IPS DF 6.9 (cell line): ENCODE measurements around the gene FLYWCH2.
"Not testable (repeated sequence)": the region's sequence is repeated elsewhere in the genome, so short reads cannot be mapped to it uniquely, and the experiment has no call there.

Experiments
- DNase-seq: peaks from one replicate; pipeline ENCODE4 v3.0.0-alpha.2; 2013; ENCODE audit warnings: low read depth, low spot score
- H3K27ac ChIP-seq: one replicate; pipeline ENCODE4 v1.5.1; 2013; ENCODE audit warnings: low read length, control low read depth
- H3K27me3 ChIP-seq: 2 replicates; pipeline ENCODE4 v1.6.1; 2013; ENCODE audit warnings: mild to moderate bottlenecking, low read length; ENCODE audit not compliant: control insufficient read depth, insufficient read depth
- H3K36me3 ChIP-seq: 2 replicates; pipeline ENCODE4 v1.6.1; 2013; ENCODE audit warnings: low read length; ENCODE audit not compliant: control insufficient read depth, insufficient read depth
- H3K4me1 ChIP-seq: 2 replicates; pipeline ENCODE4 v1.6.1; 2013; ENCODE audit warnings: low read length; ENCODE audit not compliant: control insufficient read depth, insufficient read depth
- H3K4me3 ChIP-seq: 2 replicates; pipeline ENCODE4 v1.5.1; 2013; ENCODE audit warnings: mild to moderate bottlenecking, low read length
- H3K9me3 ChIP-seq: 2 replicates; pipeline ENCODE4 v1.6.1; 2013; ENCODE audit warnings: low read length, inconsistent platforms; ENCODE audit not compliant: control insufficient read depth, insufficient read depth
- WGBS: extraction: QIAGEN DNeasy Blood & Tissue Kit; methylation state at CpG from one replicate; pipeline ENCODE4 v1.1.7; 2013; ENCODE audit warnings: mixed read lengths, missing lambda C conversion rate; ENCODE audit not compliant: insufficient read length, insufficient coverage; 5-methylcytosine and 5-hydroxymethylcytosine counted together

Gene FLYWCH2

DNA sequence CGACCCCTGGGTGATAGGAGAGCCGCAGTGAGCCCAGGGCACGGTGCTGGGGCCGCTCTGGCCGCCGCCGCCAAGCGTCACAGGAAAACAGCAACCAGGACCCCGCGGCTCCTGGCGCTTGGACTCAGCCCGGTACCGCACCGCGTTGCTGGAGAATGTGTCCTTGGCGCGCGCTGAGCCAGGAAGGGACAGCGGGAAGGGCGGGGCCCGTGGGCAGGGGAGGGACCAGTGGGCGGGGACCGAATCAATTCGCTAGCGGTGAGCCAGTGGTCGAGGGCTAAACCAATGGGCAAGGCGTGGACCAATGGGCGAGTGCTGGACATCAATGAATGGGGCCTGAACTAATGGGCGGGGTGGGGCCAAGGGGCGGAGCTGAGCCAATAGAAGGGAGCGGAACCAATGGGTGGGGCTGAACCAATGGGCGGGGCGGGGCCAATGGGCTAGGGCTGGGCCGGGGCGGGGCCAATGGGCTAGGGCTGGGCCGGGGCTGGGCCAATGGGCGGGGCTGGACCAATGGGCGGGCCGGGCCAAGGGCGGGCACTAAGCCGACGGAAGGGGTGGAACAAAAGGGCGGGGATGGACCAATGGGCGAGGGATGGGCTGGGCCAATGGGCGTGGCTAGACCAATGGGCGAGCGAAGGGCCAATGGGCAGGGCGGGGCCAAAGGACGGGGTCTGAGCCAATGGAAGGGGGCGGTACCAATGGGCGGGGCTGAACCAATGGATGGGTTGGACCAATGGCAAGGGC is 22.4 kb downstream of the FLYWCH2 start:
- Histone ChIP-seq H3K4me3 (peak overlapping the region; percentile 30; the same call in 1 of the 2 replicates), H3K27me3 (no peaks in the 10 kb centered on the region), H3K4me1 (no peaks in the 10 kb centered on the region), H3K36me3 (no peaks in the 10 kb centered on the region), H3K27ac (no peak overlapping the region), H3K9me3 (no peaks in the 10 kb centered on the region)
- DNase-seq = peak; percentile 96
- no CpG with 5 or more reads among the region's 51 CpGs for WGBS

DNA sequence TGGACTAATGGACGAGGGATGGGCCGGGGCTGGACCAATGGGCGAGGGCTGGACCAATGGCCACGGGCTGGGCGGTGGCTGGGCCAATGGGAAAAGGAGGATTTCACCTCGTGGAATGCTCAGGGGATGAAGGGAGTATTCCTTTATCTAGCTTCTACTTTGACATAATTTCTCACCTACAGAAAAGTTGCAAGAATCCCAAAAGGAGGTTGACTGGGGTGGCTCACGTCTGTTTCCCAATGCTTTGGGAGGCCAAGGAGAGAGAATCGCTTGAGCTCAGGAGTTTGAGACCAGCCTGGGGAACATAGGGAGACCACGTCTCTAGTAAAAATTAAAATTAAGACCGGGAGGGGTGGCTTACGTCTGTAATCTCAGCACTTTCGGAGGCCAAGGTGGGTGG is 23.0 kb downstream of the FLYWCH2 start:
- no CpG with 5 or more reads among the region's 12 CpGs for WGBS
- no peaks in the 10 kb centered on the region for H3K9me3 ChIP-seq
- H3K27ac ChIP-seq = no peak overlapping the region
- no peak overlapping the region for H3K4me3 ChIP-seq
- no peaks in the 10 kb centered on the region for H3K4me1 ChIP-seq
- no peaks in the 10 kb centered on the region for H3K36me3 ChIP-seq
- DNase-seq = no peak
- no peaks in the 10 kb centered on the region for H3K27me3 ChIP-seq

DNA sequence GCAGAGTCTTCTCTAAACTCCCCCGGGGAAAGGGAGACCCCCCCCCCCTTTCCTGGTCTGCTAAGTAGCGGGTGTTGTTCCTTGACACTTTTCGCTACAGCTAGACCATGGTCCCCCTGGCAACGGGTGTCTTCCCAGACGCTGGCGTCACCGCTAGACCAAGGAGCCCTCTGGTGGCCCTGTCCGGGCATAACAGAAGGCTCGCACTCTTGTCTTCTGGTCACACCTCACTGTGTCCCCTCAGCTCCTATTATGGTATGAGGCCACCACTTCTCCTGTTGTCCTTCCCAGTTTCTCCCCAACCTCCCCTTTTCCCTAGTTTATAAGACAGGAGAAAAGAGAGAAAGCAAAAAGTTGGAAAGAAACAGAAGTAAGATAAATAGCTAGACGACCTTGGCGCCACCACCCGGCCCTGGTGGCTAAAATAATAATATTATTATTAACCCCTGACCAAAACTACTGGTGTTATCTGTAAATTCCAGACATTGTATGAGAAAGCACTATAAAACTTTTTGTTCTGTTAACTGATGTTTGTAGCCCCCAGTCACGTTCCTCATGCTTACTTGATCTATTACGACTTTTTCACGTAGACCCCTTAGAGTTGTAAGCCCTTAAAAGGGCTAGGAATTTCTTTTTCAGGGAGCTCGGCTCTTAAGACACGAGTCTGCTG is 24.2 kb downstream of the FLYWCH2 start:
- H3K4me3 ChIP-seq, H3K27me3 ChIP-seq, H3K27ac ChIP-seq, H3K36me3 ChIP-seq, H3K4me1 ChIP-seq, DNase-seq, H3K9me3 ChIP-seq: not testable (repeated sequence)
- no CpG with 5 or more reads among the region's 17 CpGs for WGBS

DNA sequence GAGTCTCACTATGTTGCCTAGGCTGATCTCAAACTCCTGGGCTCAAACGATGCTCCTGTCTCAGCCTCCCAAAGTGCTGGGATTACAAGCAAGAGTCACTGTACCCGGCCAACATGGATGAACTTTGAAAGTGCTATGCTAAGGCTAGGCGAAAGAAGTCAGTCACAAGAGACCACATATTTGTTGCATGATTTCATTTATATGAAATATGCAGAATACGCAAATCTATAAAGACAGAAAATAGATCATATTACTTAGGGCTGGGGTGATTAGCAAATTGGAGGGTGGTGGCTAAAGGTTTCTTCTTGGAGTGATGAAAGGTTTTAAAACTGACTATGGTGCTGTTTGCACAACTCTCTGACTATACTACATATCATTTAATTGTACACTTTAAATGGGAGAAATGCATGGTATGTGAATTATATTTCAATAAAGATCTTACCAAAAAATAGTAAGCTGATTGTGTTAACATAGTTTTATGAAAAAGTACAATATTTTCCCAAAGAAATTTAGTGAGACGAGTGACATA is 27.5 kb downstream of the FLYWCH2 start:
- Histone ChIP-seq H3K27ac (no peak overlapping the region), H3K27me3 (no peaks in the 10 kb centered on the region), H3K9me3 (no peaks in the 10 kb centered on the region), H3K4me3 (no peak overlapping the region), H3K4me1 (no peaks in the 10 kb centered on the region), H3K36me3 (no peaks in the 10 kb centered on the region)
- DNase-seq = no peak
- WGBS = no CpG with 5 or more reads among the region's 5 CpGs

DNA sequence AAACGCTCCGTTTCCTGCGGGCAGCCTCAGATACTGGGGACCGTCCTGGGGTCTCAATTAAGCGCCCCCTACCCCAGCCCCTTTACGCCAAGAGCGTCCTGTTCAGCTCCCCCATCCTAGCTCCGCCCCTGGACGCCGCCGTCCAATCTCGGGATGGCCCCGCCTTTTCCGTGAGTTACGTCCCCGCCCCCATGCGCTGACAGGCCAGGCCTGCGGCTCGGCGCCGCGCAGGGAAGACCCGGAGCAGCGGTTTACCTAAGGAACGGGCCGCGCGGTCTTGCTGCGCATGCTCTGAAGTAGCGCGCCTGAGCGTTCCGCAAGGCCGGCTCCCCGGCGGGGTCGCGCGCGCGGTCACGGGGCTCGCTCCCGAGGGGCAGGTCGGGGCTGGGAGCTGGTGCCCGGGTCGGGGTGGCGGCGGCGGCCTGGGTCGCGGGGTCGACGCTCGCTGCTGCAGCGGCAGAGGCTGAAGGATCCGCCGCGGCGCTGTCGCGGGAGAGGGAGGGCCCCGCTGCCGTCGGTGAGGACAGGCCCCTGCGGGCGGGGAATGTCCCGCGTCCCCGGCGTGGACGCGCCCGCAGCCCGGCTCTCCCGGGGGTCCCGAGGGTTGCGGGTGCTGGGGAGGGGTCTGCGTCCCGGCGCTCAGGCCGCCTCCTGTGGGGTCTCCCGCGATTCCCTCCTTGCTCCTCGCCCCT is 28.8 kb downstream of the FLYWCH2 start, which contains the start of gene FLYWCH1:
FLYWCH1 (plus strand) TSS at position 294 of the 692 bp plus-strand sequence. CDS start 17,755 bp downstream, outside the sequence.
- Histone ChIP-seq H3K27ac (no peak within 1 kb of the TSS), H3K9me3 (no peaks in the 10 kb centered on the region), H3K4me3 (peak within 1 kb of the TSS; percentile 60; the same call in 1 of the 2 replicates), H3K27me3 (no peaks in the 10 kb centered on the region), H3K36me3 (no peaks in the 10 kb centered on the region), H3K4me1 (no peaks in the 10 kb centered on the region)
- no CpG with 5 or more reads among the region's 85 CpGs for WGBS
- DNase-seq = peak; percentile 97

DNA sequence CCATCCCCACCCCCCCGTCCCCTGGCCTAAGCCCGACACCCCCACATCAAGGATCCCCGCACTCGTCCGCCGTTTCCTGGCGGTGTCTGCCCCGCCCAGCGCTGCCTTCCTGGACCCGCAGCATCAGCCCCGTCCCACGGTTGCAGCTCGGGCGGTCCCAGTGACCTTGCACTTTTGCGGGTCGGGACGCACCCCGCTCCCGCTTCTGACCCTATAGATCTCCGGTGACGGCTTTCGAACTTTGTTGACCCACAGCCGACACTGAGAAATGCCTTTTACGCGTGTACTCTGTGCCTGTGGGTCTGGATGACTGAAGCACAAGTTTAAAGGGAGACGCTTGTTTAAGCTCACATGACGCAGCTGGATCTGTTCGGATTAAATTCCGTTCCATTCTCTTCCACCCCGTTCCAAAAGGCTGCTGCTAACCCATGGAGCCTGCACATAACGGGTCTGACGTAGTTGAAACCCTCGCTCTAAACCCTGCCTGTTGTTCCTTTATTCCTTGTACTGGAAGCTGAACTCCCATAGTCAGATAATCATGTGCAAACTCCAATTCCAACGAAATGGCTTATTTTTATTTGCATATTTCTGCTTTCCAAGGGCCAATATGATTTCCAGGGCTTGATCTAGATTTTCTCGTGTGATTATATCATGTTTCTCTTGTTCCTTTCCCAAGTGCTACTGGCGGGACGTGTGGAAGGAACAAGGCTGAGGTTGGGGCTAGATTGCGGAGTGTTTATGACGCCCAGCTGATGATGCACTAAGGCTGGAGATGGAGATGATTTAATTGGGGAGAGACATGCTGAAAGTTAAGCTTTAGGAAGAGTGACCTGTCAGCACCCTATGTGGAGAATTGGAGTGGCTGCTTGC is 29.6 kb downstream of the FLYWCH2 start:
- no peaks in the 10 kb centered on the region for H3K4me1 ChIP-seq
- H3K9me3 ChIP-seq = no peaks in the 10 kb centered on the region
- no peak for DNase-seq
- no CpG with 5 or more reads among the region's 39 CpGs for WGBS
- H3K27ac ChIP-seq = no peak overlapping the region
- H3K27me3 ChIP-seq = no peaks in the 10 kb centered on the region
- H3K36me3 ChIP-seq = no peaks in the 10 kb centered on the region
- peak overlapping the region; percentile 60; the same call in 1 of the 2 replicates for H3K4me3 ChIP-seq

DNA sequence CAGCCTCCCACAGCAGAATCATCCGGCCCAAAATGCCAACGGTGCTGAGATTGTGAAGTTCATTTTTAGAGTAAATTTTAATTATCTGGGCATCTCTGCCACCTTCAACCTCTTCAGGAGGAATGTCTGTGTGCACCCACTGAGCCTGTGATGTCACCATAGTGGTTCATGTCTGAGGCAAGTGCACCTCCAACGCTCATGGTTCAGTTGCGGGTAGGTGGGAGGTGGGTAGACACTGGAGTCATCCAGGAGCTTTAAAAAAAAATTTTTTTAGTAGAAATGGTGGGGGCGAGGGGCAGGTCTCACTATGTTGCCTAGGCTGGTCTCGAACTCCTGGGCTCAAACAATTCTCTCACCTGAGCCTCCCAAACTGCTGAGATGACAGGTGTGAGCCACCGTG is 30.6 kb downstream of the FLYWCH2 start:
- no peaks in the 10 kb centered on the region for H3K4me1 ChIP-seq
- H3K4me3 ChIP-seq = no peak overlapping the region
- H3K36me3 ChIP-seq = no peaks in the 10 kb centered on the region
- H3K9me3 ChIP-seq = no peaks in the 10 kb centered on the region
- no peak for DNase-seq
- no peaks in the 10 kb centered on the region for H3K27me3 ChIP-seq
- H3K27ac ChIP-seq = no peak overlapping the region
- WGBS = no CpG with 5 or more reads among the region's 7 CpGs

DNA sequence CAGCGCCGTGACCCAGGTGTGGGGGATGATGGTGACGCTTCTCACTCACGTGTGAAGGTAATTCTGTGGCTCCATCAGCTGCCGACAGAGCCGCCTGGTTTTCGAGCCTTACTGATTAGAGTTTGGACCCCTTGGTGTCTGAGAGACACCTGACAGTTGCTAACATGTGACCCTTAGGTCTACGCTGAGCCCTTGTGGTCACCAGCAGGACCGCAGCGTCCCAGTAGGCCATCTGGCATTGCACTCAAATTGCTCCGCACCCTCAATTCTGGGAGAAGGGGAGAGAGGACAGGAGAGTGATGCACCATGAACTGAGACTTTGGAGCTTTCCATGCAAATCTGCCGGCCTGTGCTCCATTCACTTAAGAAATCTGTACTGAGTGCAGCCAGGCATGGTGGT is 31.2 kb downstream of the FLYWCH2 start:
- no CpG with 5 or more reads among the region's 12 CpGs for WGBS
- H3K36me3 ChIP-seq = no peaks in the 10 kb centered on the region
- no peaks in the 10 kb centered on the region for H3K9me3 ChIP-seq
- DNase-seq = no peak
- no peaks in the 10 kb centered on the region for H3K4me1 ChIP-seq
- H3K27me3 ChIP-seq = no peaks in the 10 kb centered on the region
- H3K4me3 ChIP-seq = no peak overlapping the region
- H3K27ac ChIP-seq = no peak overlapping the region

DNA sequence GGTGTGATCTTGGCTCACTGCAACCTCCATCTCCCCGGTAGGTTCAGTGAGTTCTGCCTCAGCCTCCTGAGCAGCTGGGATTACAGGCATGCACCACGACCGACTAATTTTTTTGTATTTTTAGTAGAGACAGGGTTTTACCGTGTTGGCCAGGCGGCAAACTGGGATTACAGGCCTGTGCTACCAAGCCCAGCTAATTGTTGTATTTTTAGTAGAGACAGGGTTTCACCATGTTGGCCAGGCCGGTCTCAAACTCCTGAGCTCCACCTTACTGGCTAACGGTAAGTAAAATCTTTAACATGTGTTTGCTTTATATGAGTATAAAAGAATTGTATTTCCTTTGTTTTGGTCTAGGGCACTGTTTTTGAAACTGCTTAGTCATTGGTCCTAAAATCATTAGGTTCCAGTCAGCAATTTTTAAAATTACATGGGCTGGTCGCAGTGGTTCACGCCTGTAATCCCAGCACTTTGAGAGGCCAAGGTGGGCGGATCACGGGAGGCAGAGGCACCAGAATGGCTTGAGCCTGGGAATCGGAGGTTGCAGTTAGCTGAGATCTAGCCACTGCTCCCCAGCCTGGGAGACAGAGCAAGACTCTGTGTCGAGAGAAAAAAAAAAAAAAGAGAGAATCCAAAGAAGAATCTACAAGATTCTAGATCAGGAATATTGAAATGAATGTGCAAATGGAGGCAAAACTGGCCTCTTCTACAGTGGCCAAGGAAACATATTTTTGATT is 32.3 kb downstream of the FLYWCH2 start:
- WGBS = no CpG with 5 or more reads among the region's 13 CpGs
- H3K27ac ChIP-seq = no peak overlapping the region
- H3K4me3 ChIP-seq = no peak overlapping the region
- no peaks in the 10 kb centered on the region for H3K4me1 ChIP-seq
- H3K9me3 ChIP-seq = no peaks in the 10 kb centered on the region
- DNase-seq = no peak
- H3K36me3 ChIP-seq = no peaks in the 10 kb centered on the region
- no peaks in the 10 kb centered on the region for H3K27me3 ChIP-seq
